ENCODE data around the gene MBP. TPM values are rescaled to one million over a fixed set of nuclear protein-coding genes. Genes with fewer than 3 reads are reported as not detected.

The MBP gene
- total RNA-seq, 4 donors from 2014 or later: 28.6 to 55.0 (median 50.4) TPM

DNA sequence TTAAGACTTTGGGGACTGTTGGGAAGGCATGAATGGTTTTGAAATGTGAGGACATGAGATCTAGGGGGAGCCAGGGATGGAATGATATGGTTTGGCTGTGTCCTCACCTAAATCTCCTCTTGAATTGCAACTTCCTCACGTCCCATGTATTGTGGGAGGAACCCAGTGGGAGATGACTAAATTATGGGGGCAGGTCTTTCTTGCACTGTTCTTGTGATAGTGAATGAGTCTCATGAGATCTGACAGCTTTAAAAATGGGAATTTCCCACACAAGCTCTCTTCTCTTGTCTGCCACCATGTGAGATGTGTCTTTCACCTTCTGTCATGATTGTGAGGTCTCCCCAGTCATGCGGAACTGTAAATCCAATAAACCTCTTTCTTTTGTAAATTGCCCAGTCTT, 11.5 kb upstream of the MBP start:
- Histone ChIP-seq H3K27ac (no peak overlapping the region), H3K4me3 (no peak overlapping the region), H3K9me3 (no peaks in the 10 kb centered on the region), H3K27me3 (no peaks in the 10 kb centered on the region), H3K4me1 (no peaks in the 10 kb centered on the region), H3K36me3 (no peaks in the 10 kb centered on the region)
- TF ChIP-seq POLR2A (IDR thresholded peaks at IDR 0.05): no peak
- TF ChIP-seq, protein P1, sequence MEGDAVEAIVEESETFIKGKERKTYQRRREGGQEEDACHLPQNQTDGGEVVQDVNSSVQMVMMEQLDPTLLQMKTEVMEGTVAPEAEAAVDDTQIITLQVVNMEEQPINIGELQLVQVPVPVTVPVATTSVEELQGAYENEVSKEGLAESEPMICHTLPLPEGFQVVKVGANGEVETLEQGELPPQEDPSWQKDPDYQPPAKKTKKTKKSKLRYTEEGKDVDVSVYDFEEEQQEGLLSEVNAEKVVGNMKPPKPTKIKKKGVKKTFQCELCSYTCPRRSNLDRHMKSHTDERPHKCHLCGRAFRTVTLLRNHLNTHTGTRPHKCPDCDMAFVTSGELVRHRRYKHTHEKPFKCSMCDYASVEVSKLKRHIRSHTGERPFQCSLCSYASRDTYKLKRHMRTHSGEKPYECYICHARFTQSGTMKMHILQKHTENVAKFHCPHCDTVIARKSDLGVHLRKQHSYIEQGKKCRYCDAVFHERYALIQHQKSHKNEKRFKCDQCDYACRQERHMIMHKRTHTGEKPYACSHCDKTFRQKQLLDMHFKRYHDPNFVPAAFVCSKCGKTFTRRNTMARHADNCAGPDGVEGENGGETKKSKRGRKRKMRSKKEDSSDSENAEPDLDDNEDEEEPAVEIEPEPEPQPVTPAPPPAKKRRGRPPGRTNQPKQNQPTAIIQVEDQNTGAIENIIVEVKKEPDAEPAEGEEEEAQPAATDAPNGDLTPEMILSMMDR (IDR thresholded peaks at IDR 0.05 in 4 of 5, conservative IDR thresholded peaks at IDR 0.05 in 1 of 5): no peak
- intact Hi-C loops (cut with DNase I; ENCODE audit: low total_unique reads): no loop called here
- DNase-seq (no peak), ATAC-seq (no peak)
- in situ Hi-C loops (cut with MboI; ENCODE audit: low sequenced_read_pairs in 4 of 4): no loop called here

DNA sequence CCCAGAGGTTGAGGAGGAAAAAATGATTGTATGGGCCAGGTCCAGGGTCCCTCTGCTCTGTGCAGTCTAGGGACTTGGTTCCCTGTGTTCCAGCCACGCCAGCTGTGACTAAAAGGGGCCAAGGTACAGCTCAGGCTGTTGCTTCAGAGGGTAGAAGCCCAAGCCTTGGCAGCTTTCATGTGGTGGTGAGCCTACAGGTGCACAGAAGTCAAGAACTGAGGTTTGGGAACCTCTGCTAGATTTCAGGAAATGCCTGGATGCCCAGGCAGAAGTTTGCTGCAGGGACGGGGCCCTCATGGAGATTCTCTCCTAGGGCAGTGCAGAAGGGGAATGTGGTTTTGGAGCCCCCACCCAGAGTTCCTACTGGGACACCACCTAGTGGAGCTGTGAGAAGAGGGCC, 10.6 kb upstream of the MBP start:
- ATAC-seq: no peak
- Histone ChIP-seq H3K4me1 (no peaks in the 10 kb centered on the region), H3K36me3 (no peaks in the 10 kb centered on the region), H3K9me3 (no peaks in the 10 kb centered on the region), H3K4me3 (no peak overlapping the region), H3K27ac (no peak overlapping the region), H3K27me3 (no peaks in the 10 kb centered on the region)
- TF ChIP-seq, protein P1 (IDR thresholded peaks at IDR 0.05 in 4 of 5, conservative IDR thresholded peaks at IDR 0.05 in 1 of 5): no peak
- no peak for TF ChIP-seq POLR2A (IDR thresholded peaks at IDR 0.05)
- intact Hi-C loops (cut with DNase I; ENCODE audit: low total_unique reads): no loop called here
- no peak for DNase-seq
- in situ Hi-C loops (cut with MboI; ENCODE audit: low sequenced_read_pairs in 4 of 4): no loop called here

DNA sequence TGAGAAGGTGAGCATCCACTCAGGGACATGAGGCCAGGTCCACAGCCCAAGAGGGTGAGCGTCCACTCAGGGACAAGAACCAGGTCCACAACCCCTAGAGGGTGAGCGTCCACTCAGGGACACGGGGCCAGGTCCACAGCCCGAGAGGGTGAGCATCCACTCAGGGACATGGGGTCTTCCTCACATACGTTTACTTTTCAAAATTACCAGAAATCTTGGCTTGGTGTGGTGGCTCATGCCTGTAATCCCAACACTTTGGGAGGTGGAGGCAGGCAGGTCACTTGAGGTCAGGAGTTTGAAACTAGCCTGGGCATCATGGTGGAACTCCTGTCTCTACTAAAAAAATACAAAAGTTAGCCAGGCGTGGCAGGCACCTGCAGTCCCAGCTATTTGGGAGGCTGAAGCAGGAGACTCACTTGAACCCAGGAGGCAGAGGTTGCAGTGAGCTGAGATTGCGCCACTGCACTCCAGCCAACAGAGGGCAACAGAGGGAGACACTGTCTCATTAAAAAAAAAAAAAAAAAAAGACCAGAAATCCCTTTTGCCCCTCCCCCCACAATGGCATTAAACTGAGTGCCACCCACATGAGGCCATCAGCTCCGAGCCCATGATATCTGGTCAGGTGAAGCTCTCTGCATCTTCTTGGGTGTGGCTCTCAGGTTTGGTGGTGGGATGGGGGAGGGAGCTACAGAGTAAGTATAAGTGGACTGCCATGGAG, 9.0 kb upstream of the MBP start:
- H3K9me3 ChIP-seq: no peaks in the 10 kb centered on the region
- TF ChIP-seq POLR2A (IDR thresholded peaks at IDR 0.05): no peak
- TF ChIP-seq, protein P1 (IDR thresholded peaks at IDR 0.05 in 4 of 5, conservative IDR thresholded peaks at IDR 0.05 in 1 of 5): no peak
- no peak overlapping the region for H3K27ac ChIP-seq
- no peak for DNase-seq
- no peaks in the 10 kb centered on the region for H3K36me3 ChIP-seq
- H3K27me3 ChIP-seq: no peaks in the 10 kb centered on the region
- no peak for ATAC-seq
- intact Hi-C loops (cut with DNase I; ENCODE audit: low total_unique reads) (no loop called here), in situ Hi-C loops (cut with MboI; ENCODE audit: low sequenced_read_pairs in 4 of 4) (no loop called here)
- no peak overlapping the region for H3K4me3 ChIP-seq
- H3K4me1 ChIP-seq: no peaks in the 10 kb centered on the region

DNA sequence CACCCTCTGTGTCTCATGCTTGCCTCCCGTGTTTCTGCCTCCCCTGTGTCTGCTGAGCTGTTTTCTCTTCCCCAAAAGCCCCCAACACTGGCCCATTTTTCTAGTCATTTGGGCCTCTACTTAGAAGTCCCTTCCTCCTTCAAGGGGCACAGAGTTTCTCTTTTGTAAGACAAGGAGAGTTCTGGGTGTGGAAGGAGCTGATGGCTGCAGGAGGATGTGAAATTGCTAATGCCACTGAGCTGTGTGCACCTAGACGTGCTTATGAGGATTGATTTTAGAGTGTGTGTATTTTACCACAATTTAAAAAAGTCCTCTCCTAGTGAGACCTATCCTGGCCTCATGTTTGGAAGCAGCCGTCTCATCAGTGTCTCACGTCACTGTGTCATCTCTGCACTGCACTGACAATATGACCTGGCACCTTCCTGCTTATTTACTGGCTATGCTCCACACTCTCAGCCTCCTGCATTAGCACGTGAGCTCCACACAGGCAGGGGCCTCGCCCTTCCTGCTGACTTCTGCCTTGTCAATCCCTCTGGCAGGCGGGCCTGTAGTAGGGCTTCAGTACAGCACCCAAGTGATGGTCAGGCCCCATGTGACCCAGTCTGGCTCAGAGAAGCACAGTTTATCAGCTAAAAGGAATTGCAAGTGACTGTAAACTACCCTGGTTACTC, 8.0 kb upstream of the MBP start:
- no peak for ATAC-seq
- no peaks in the 10 kb centered on the region for H3K4me1 ChIP-seq
- H3K27me3 ChIP-seq: no peaks in the 10 kb centered on the region
- H3K36me3 ChIP-seq: no peaks in the 10 kb centered on the region
- no peaks in the 10 kb centered on the region for H3K9me3 ChIP-seq
- intact Hi-C loops (cut with DNase I; ENCODE audit: low total_unique reads): no loop called here
- DNase-seq: no peak
- in situ Hi-C loops (cut with MboI; ENCODE audit: low sequenced_read_pairs in 4 of 4): no loop called here
- no peak overlapping the region for H3K27ac ChIP-seq
- TF ChIP-seq POLR2A (IDR thresholded peaks at IDR 0.05): no peak
- TF ChIP-seq, protein P1 (IDR thresholded peaks at IDR 0.05 in 4 of 5, conservative IDR thresholded peaks at IDR 0.05 in 1 of 5): no peak
- H3K4me3 ChIP-seq: no peak overlapping the region

Data from gastrocnemius medialis (tissue), 4 donors.